ENCODE results near the gene LPAR5.

DNA sequence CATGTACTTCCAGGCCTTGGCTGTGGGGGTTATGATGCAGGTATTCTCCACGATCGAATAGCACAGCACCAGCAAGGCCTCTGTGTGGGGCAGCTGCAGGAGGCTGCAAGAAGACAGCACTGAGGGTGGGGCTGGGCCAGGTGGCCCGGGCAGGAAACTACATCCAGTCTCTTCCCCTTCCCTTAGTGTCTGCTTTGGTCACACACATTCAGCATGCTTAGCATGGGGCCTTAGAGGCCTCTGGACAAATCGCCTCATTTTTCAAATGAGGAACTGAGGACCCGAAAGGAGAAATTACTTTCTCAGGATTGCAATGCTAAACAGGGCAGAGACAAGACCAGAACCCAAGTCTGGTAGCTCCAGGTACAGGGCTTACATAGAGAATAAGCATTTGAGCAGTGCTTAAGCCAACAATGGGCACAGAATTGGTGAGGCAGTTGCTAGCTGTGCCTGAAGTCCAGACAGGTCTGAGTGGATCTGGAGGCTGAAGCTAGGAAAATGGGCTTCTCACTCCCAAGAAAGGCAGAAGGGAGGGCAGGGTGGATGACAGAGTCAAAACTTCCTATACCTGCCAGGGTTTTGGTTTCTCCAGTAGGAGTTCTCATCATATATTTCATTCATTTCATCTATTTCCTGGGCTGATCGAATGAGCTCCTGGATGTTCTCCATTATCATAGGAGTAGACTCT, 8.0 kb upstream of the LPAR5 start:
- TF ChIP-seq ZNF366 (tag by site-specific recombination; conservative IDR thresholded peaks at IDR 0.05) = no peak
- TF ChIP-seq TCF7L2 (IDR thresholded peaks at IDR 0.05; ENCODE audit: borderline replicate concordance, low read depth, low read length) = no peak
- TF ChIP-seq, protein P1, sequence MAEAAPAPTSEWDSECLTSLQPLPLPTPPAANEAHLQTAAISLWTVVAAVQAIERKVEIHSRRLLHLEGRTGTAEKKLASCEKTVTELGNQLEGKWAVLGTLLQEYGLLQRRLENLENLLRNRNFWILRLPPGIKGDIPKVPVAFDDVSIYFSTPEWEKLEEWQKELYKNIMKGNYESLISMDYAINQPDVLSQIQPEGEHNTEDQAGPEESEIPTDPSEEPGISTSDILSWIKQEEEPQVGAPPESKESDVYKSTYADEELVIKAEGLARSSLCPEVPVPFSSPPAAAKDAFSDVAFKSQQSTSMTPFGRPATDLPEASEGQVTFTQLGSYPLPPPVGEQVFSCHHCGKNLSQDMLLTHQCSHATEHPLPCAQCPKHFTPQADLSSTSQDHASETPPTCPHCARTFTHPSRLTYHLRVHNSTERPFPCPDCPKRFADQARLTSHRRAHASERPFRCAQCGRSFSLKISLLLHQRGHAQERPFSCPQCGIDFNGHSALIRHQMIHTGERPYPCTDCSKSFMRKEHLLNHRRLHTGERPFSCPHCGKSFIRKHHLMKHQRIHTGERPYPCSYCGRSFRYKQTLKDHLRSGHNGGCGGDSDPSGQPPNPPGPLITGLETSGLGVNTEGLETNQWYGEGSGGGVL (tag by site-specific recombination; IDR thresholded peaks at IDR 0.05) = no peak
- TF ChIP-seq IKZF3 (tag by site-specific recombination; IDR thresholded peaks at IDR 0.05) = no peak
